Choroid plexus epithelial cell (primary cell): ENCODE results near the gene TRABD.
A peak's percentile ranks its signal among the peaks of the same experiment; 100 is the strongest.
"Not testable (repeated sequence)": the region's sequence is repeated elsewhere in the genome, so short reads cannot be mapped to it uniquely, and the experiment has no call there.

ENCODE experiments used
- DNase-seq: peaks from one replicate; pipeline ENCODE4 v3.0.0-alpha.2; 2010; ENCODE audit warnings: low read depth
- H3K4me3 ChIP-seq: 2 replicates; pipeline ENCODE4 v1.5.1; 2011; ENCODE audit warnings: low read depth, mild to moderate bottlenecking, control low read depth, low read length, moderate library complexity
- TF ChIP-seq, protein P1 (sequence below): conservative IDR thresholded peaks from 2 replicates; pipeline ENCODE4 v1.5.1; 2011; ENCODE audit warnings: low read depth, mild to moderate bottlenecking, control low read depth, inconsistent platforms, low read length, moderate library complexity

Gene TRABD

GRCh38 chr22:50185375-50186087, at the start of gene TRABD:
TRABD (plus strand) TSS chr22:50185913; CDS start chr22:50193061, 7,148 bp downstream.
- TF ChIP-seq, protein P1, sequence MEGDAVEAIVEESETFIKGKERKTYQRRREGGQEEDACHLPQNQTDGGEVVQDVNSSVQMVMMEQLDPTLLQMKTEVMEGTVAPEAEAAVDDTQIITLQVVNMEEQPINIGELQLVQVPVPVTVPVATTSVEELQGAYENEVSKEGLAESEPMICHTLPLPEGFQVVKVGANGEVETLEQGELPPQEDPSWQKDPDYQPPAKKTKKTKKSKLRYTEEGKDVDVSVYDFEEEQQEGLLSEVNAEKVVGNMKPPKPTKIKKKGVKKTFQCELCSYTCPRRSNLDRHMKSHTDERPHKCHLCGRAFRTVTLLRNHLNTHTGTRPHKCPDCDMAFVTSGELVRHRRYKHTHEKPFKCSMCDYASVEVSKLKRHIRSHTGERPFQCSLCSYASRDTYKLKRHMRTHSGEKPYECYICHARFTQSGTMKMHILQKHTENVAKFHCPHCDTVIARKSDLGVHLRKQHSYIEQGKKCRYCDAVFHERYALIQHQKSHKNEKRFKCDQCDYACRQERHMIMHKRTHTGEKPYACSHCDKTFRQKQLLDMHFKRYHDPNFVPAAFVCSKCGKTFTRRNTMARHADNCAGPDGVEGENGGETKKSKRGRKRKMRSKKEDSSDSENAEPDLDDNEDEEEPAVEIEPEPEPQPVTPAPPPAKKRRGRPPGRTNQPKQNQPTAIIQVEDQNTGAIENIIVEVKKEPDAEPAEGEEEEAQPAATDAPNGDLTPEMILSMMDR = no peak
- H3K4me3 ChIP-seq = peak within 1 kb of the TSS; percentile 69
- peak; percentile 90 for DNase-seq

- no peak for DNase-seq
- TF ChIP-seq, protein P1 = no peak
- no peak overlapping the region for H3K4me3 ChIP-seq
Observed at GRCh38 chr22:50136581-50137015, 49.1 kb upstream of the TRABD start.

DNA sequence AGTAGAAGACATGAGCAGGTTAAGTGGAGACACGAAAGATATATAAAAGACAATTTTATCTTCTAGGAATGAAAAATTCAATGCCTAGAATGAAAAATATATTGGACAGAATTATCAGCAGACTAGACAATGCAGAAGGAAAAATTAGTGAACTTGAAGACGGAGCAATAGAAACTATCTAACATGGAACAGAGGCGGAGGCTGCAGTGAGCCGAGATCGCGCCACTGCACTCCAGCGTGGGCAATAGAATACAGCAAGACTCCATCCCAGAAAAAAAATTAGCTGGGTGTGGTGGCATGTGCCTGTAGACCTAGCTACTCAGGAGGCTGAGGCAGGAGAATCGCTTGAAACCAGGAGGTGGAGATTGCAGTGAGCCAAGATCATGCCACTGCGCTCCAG, 48.4 kb upstream of the TRABD start:
- H3K4me3 ChIP-seq = not testable (repeated sequence)

DNA sequence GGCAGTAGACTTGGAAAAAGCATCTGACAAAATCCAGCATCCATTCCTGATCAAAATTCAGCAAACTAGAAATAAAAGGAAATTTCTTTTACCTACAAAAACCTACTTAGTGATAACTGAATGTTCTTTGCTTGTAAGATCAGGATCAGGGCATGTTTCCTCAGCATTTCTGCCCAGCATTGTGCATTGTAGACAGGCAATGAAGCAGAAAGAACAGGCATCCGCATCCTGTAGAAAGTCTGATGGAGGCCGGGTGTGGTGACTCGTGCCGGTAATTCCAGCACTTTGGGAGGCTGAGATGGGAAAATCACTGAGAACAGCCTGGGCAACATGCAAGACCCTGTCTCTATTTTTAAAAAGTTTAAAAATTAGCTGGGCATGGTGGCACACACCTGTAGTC, 47.7 kb upstream of the TRABD start:
- DNase-seq = no peak
- no peak overlapping the region for H3K4me3 ChIP-seq
- TF ChIP-seq, protein P1 = no peak

More for the DNA sequence above, 48.4 kb upstream of the TRABD start:
- DNase-seq = not testable (repeated sequence)

DNA sequence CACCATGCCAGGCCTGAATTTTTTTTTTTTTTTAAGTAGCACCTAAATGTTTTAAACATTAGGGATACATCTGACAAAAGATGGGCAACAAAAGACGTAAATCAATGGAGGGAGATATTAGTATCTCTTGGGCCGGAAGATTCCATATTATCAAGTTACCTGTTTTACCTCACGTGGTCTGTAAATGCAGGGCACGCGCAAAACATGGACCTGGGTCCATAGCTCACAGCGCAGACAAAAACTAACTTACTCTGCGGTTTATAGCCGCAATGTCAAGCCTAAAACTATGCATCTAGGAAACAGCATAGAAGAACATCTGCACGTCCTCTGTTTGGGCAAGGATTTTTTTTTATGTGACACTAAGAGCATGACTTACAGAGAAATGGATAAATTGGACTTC, 46.7 kb upstream of the TRABD start:
- H3K4me3 ChIP-seq = no peak overlapping the region
- TF ChIP-seq, protein P1 = no peak
- no peak for DNase-seq

- DNase-seq = no peak
- TF ChIP-seq, protein P1 = no peak
- no peak overlapping the region for H3K4me3 ChIP-seq
Observed at GRCh38 chr22:50139843-50140415, 45.8 kb upstream of the TRABD start.

- TF ChIP-seq, protein P1 = no peak
- H3K4me3 ChIP-seq = no peak overlapping the region
- DNase-seq = peak; percentile 14
Observed at GRCh38 chr22:50140615-50141014, 45.1 kb upstream of the TRABD start.
